Lower lobe of right lung (tissue), 2 donors: Measurements from ENCODE around the gene CHGA. TPM values are rescaled to one million over a fixed set of nuclear protein-coding genes. Genes with fewer than 3 reads are reported as not detected.
A peak's percentile ranks its signal among the peaks of the same experiment; 100 is the strongest.

Experiments
- ATAC-seq, 2 donors: fragments of 200-7000 bp; cut with Tn5 transposase; one replicate each; pipeline ENCODE4 v1.9.1; 2020 to 2022; ENCODE audit warnings: mild to moderate bottlenecking in 2 of 2, moderate library complexity in 2 of 2
- DNase-seq: peaks from one replicate; pipeline ENCODE4 v3.0.0-alpha.2; 2020
- H3K27ac ChIP-seq: fragments of 200-600 bp; one replicate; pipeline ENCODE4 v1.8.0; 2022
- H3K27me3 ChIP-seq: fragments of 200-600 bp; one replicate; pipeline ENCODE4 v1.8.0; 2022; ENCODE audit warnings: low read depth
- H3K36me3 ChIP-seq: fragments of 200-600 bp; one replicate; pipeline ENCODE4 v1.8.0; 2022; ENCODE audit warnings: mild to moderate bottlenecking
- H3K4me1 ChIP-seq: fragments of 200-600 bp; one replicate; pipeline ENCODE4 v1.8.0; 2022
- H3K4me3 ChIP-seq: fragments of 200-600 bp; one replicate; pipeline ENCODE4 v1.8.0; 2022; ENCODE audit warnings: mild to moderate bottlenecking
- H3K9me3 ChIP-seq: fragments of 200-600 bp; one replicate; pipeline ENCODE4 v1.8.0; 2022
- CTCF ChIP-seq: fragments of 200-600 bp; IDR thresholded peaks from one replicate; pipeline ENCODE4 v1.8.0; 2022; ENCODE audit warnings: antibody characterized with exemption, mild to moderate bottlenecking
- intact Hi-C: fragments of 100-400 bp; cut with DNase I; formaldehyde crosslinking; loops from one replicate; pipeline ENCODE4 v1.11.0; 2022
- long read RNA-seq: library from polyadenylated mRNA; unstranded; transcript quantifications from one replicate; pipeline ENCODE4 v2.0.0, GENCODE V29; 2021
- total RNA-seq: library from RNA; stranded (reverse); fragmentation: NEBNext Ultra II Directional; extraction: Animal tissue kit (Norgen Biotek cat#: 25700); gene quantifications from one replicate; pipeline ENCODE4 v1.2.1, GENCODE V29; 2021
- donor health status: DM: no; HTN: yes; CAD: no; lungs with severe emphysema.

Gene CHGA
- 0.71 TPM for total RNA-seq
- long read RNA-seq, partial matches to known transcripts = 0 of 1 reads
- long read RNA-seq, other reads (novel, unspliced or antisense) = 0 of 1 reads

GRCh38 chr14:92922883-92923743 lies at the start of gene CHGA:
CHGA (plus strand) TSS chr14:92923150; CDS start chr14:92923360, 210 bp downstream.
- no peak within 1 kb of the TSS for H3K4me3 ChIP-seq
- peaks cover 36% of the 10 kb centered on the region for H3K27me3 ChIP-seq

GRCh38 chr14:92874962-92875661 lies 47.8 kb upstream of the CHGA start:
- no peaks in the 10 kb centered on the region for H3K9me3 ChIP-seq
- H3K4me1 ChIP-seq = no peaks in the 10 kb centered on the region
- DNase-seq (no peak), ATAC-seq (no peak)
- H3K36me3 ChIP-seq = no peaks in the 10 kb centered on the region
- intact Hi-C loops = no loop called here
- H3K27me3 ChIP-seq = peaks cover 8% of the 10 kb centered on the region
- no peak overlapping the region for H3K27ac ChIP-seq
- no peak for TF ChIP-seq CTCF
- no peak overlapping the region for H3K4me3 ChIP-seq

More at GRCh38 chr14:92922883-92923743, at the start of gene CHGA:
- H3K4me1 ChIP-seq = no peaks in the 10 kb centered on the region
- no peak within 1 kb of the TSS for H3K27ac ChIP-seq
- DNase-seq (peak; percentile 65), ATAC-seq (peak; percentile 69 to 78)
- H3K36me3 ChIP-seq = no peaks in the 10 kb centered on the region
- TF ChIP-seq CTCF = no peak
- H3K9me3 ChIP-seq = no peaks in the 10 kb centered on the region
- intact Hi-C loops = no loop called here

GRCh38 chr14:92877757-92878431 lies 45.1 kb upstream of the CHGA start:
- H3K9me3 ChIP-seq = no peaks in the 10 kb centered on the region
- H3K27me3 ChIP-seq = peaks cover 8% of the 10 kb centered on the region
- no peak overlapping the region for H3K4me3 ChIP-seq
- no peaks in the 10 kb centered on the region for H3K4me1 ChIP-seq
- DNase-seq (peak; percentile 47), ATAC-seq (peak; percentile 24 to 35)
- intact Hi-C loops = no loop called here
- no peak overlapping the region for H3K27ac ChIP-seq
- no peaks in the 10 kb centered on the region for H3K36me3 ChIP-seq
- no peak for TF ChIP-seq CTCF

GRCh38 chr14:92880351-92880750 lies 42.6 kb upstream of the CHGA start:
- Histone ChIP-seq H3K27ac (no peak overlapping the region), H3K4me3 (no peak overlapping the region), H3K9me3 (no peaks in the 10 kb centered on the region), H3K4me1 (no peaks in the 10 kb centered on the region), H3K36me3 (no peaks in the 10 kb centered on the region), H3K27me3 (peaks cover 11% of the 10 kb centered on the region)
- TF ChIP-seq CTCF = no peak
- no peak for DNase-seq
- ATAC-seq = no peak
- intact Hi-C loops = no loop called here

- peak; percentile 9 for TF ChIP-seq CTCF
- intact Hi-C loops = no loop called here
- DNase-seq = peak; percentile 48
- Histone ChIP-seq H3K4me1 (no peaks in the 10 kb centered on the region), H3K36me3 (no peaks in the 10 kb centered on the region), H3K4me3 (no peak overlapping the region), H3K9me3 (no peaks in the 10 kb centered on the region), H3K27ac (no peak overlapping the region), H3K27me3 (peaks cover 13% of the 10 kb centered on the region)
- ATAC-seq = peak in 1 of 2 donors; percentile 59
These were observed 42.1 kb upstream of the CHGA start for GRCh38 chr14:92880851-92881250.
